ENCODE measurements around the gene CCDC188. TPM values are rescaled to one million over a fixed set of nuclear protein-coding genes. Genes with fewer than 3 reads are reported as not detected.

Gene CCDC188
- total and polyA plus RNA-seq, 2 of the 8 experiments (the other 6 are each of a cell fraction or from before 2014, with no cell fraction given): not detected

GRCh38 chr22:20149257-20150250 is 1.3 kb downstream of the CCDC188 start (continued):
- TF ChIP-seq RAD21 (IDR thresholded peaks at IDR 0.05 in 1 of 2, conservative IDR thresholded peaks at IDR 0.05 in 1 of 2; ENCODE audit: low read depth in 2 of 2, low read length in 2 of 2) (no peak), RFX5 (IDR thresholded peaks at IDR 0.05; ENCODE audit: borderline replicate concordance, low read depth, low read length) (no peak), YY1 (IDR thresholded peaks at IDR 0.05; ENCODE audit: low read depth, low read length) (no peak), TEAD4 (IDR thresholded peaks at IDR 0.05; ENCODE audit: low read depth, low read length) (no peak), KDM1A (IDR thresholded peaks at IDR 0.05; ENCODE audit: borderline replicate concordance, low read length) (no peak)
